Measurements from ENCODE around the gene FUS. TPM values are rescaled to one million over a fixed set of nuclear protein-coding genes. Genes with fewer than 3 reads are reported as not detected.

FUS gene
- total RNA-seq, 4 donors from 2014 or later = 30.2 to 97.8 (median 55.1) TPM

GRCh38 chr16:31185339-31185738 is 5.4 kb downstream of the FUS start:
- Histone ChIP-seq H3K4me1 (peaks cover 18 to 63% (median 28%) of the 10 kb centered on the region in 3 donors), H3K27ac (no peak overlapping the region), H3K36me3 (peaks cover 36 to 83% (median 68%) of the 10 kb centered on the region in 3 donors), H3K4me3 (no peak overlapping the region), H3K27me3 (no peaks in the 10 kb centered on the region), H3K9me3 (no peaks in the 10 kb centered on the region)
- DNase-seq = no peak
- TF ChIP-seq CTCF (IDR thresholded peaks at IDR 0.05) = no peak
- TF ChIP-seq POLR2A (IDR thresholded peaks at IDR 0.05) = no peak
- WGBS, 2 donors = 60 to 70% methylated on average over 5 of the region's 5 CpGs
- intact Hi-C loops (cut with DNase I) = no loop called here

- TF ChIP-seq POLR2A (IDR thresholded peaks at IDR 0.05) (no peak), CTCF (IDR thresholded peaks at IDR 0.05) (no peak)
- WGBS, 2 donors = 65 to 72% methylated on average over 7 of the region's 7 CpGs
- intact Hi-C loops (cut with DNase I) = no loop called here
- Histone ChIP-seq H3K27me3 (no peaks in the 10 kb centered on the region), H3K4me1 (peaks cover 18 to 58% (median 28%) of the 10 kb centered on the region in 3 donors), H3K4me3 (no peak overlapping the region), H3K9me3 (no peaks in the 10 kb centered on the region), H3K27ac (no peak overlapping the region), H3K36me3 (peaks cover 42 to 91% (median 76%) of the 10 kb centered on the region in 3 donors)
- DNase-seq = no peak
These were observed 6.2 kb downstream of the FUS start for GRCh38 chr16:31186176-31186575.

- Histone ChIP-seq H3K9me3 (no peaks in the 10 kb centered on the region), H3K27ac (no peak overlapping the region), H3K4me1 (peaks cover 8 to 48% (median 20%) of the 10 kb centered on the region in 3 donors), H3K4me3 (no peak overlapping the region), H3K36me3 (peaks cover 49 to 100% (median 86%) of the 10 kb centered on the region in 3 donors), H3K27me3 (no peaks in the 10 kb centered on the region)
- intact Hi-C loops (cut with DNase I) = no loop called here
- no peak for TF ChIP-seq CTCF (IDR thresholded peaks at IDR 0.05)
- TF ChIP-seq POLR2A (IDR thresholded peaks at IDR 0.05) = no peak
- 74 to 88% methylated on average over 9 to 10 of the region's 10 CpGs for WGBS, 2 donors
- DNase-seq = no peak
These were observed 7.2 kb downstream of the FUS start for GRCh38 chr16:31186930-31187807.

GRCh38 chr16:31187808-31188189 is 7.9 kb downstream of the FUS start:
- no peaks in the 10 kb centered on the region for H3K9me3 ChIP-seq
- no peak for TF ChIP-seq CTCF (IDR thresholded peaks at IDR 0.05)
- TF ChIP-seq POLR2A (IDR thresholded peaks at IDR 0.05) = no peak

More at GRCh38 chr16:31187808-31188189, 7.9 kb downstream of the FUS start:
- H3K27ac ChIP-seq = no peak overlapping the region
- 73 to 78% methylated on average over 8 of the region's 8 CpGs for whole genome bisulfite sequencing, 2 donors
- peaks cover 2 to 42% (median 13%) of the 10 kb centered on the region in 3 donors for H3K4me1 ChIP-seq
- no peak overlapping the region for H3K4me3 ChIP-seq
- H3K27me3 ChIP-seq = no peaks in the 10 kb centered on the region
- no peak for DNase-seq
- H3K36me3 ChIP-seq = peaks cover 56 to 100% (median 87%) of the 10 kb centered on the region in 3 donors
- intact Hi-C loops (cut with DNase I) = no loop called here
